PC-9 (cell line): ENCODE data around the gene SEC22A.

Source experiments
- EZH2 ChIP-seq: fragments of 200-600 bp; sonication (generic); IDR thresholded peaks from 2 replicates; pipeline ENCODE4 v1.8.0; 2017; ENCODE audit warnings: antibody characterized with exemption, low read depth
- TF ChIP-seq, protein P1 (sequence below): fragments of 200-600 bp; sonication (generic); conservative IDR thresholded peaks from 2 replicates; pipeline ENCODE4 v1.6.1; 2017; ENCODE audit warnings: mixed run types, antibody characterized with exemption, mild to moderate bottlenecking, moderate library complexity

DNA sequence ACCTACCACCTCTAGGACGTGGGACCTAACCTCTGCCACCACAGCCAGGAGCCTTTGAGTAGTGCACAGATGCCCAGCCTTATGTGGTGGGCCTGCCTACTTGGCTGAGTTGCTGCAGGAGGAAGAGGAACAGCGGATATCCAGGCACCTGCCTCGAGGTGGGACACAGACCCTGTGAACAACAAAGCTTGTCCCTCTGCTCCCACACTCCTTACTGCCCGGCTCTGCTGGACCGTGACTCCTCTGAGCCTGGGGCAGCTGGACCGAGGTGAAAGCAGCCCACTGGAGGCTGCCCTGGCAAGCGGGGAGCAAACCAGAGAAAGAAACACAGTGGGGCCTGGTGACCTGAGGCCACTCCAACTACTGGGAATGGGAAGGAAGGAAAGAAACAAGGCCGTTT lies 97.8 kb downstream of the SEC22A start:
- TF ChIP-seq EZH2: no peak
- TF ChIP-seq, protein P1, sequence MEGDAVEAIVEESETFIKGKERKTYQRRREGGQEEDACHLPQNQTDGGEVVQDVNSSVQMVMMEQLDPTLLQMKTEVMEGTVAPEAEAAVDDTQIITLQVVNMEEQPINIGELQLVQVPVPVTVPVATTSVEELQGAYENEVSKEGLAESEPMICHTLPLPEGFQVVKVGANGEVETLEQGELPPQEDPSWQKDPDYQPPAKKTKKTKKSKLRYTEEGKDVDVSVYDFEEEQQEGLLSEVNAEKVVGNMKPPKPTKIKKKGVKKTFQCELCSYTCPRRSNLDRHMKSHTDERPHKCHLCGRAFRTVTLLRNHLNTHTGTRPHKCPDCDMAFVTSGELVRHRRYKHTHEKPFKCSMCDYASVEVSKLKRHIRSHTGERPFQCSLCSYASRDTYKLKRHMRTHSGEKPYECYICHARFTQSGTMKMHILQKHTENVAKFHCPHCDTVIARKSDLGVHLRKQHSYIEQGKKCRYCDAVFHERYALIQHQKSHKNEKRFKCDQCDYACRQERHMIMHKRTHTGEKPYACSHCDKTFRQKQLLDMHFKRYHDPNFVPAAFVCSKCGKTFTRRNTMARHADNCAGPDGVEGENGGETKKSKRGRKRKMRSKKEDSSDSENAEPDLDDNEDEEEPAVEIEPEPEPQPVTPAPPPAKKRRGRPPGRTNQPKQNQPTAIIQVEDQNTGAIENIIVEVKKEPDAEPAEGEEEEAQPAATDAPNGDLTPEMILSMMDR: no peak
